GM19351 (cell line): ENCODE measurements around the gene TOMM20.
"Not testable (repeated sequence)": the region's sequence is repeated elsewhere in the genome, so short reads cannot be mapped to it uniquely, and the experiment has no call there.

ENCODE experiments used
- ATAC-seq: cut with Tn5 transposase; IDR thresholded peaks from one replicate; pipeline ENCODE4 v1.9.1; 2021; ENCODE audit warnings: mild to moderate bottlenecking, moderate library complexity; ENCODE audit not compliant: unreplicated experiment

The TOMM20 gene

DNA sequence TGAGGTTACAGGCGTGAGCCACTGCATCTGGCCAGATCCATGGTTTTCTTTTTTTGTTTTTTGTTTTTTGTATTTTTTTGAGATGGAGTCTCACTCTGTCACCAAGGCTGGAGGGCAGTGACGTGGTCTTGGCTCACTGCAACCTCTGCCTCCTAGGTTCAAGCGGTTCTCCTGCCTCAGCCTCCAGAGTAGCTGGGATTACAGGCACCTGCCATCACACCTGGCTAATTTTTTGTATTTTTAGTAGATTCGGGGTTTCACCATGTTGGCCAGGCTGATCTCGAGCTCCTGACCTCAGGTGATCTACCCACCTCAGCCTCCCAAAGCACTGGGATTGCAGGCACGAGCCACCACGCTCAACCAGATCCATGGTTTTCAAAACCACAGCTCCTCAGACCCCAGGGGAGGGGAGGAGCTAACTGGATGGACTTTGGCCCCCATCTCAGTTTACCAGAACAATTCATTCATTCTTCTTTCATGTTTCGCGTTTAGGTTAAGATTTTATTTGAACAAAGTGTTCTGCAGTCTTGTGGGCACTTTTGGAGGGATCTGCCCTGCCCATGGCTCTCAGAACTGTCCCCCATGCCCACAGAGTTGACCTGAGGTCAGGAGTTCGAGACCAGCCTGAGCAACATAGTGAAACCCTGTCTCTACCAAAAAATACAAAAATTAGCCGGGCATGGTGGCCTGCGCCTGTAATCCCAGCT, 43.1 kb downstream of the TOMM20 start:
- not testable (repeated sequence) for ATAC-seq

- ATAC-seq: not testable (repeated sequence)
Measured at GRCh38 chr1:235080788-235081187, 47.8 kb downstream of the TOMM20 start.

- ATAC-seq: not testable (repeated sequence)
Measured at GRCh38 chr1:235080297-235080657, 48.4 kb downstream of the TOMM20 start.

DNA sequence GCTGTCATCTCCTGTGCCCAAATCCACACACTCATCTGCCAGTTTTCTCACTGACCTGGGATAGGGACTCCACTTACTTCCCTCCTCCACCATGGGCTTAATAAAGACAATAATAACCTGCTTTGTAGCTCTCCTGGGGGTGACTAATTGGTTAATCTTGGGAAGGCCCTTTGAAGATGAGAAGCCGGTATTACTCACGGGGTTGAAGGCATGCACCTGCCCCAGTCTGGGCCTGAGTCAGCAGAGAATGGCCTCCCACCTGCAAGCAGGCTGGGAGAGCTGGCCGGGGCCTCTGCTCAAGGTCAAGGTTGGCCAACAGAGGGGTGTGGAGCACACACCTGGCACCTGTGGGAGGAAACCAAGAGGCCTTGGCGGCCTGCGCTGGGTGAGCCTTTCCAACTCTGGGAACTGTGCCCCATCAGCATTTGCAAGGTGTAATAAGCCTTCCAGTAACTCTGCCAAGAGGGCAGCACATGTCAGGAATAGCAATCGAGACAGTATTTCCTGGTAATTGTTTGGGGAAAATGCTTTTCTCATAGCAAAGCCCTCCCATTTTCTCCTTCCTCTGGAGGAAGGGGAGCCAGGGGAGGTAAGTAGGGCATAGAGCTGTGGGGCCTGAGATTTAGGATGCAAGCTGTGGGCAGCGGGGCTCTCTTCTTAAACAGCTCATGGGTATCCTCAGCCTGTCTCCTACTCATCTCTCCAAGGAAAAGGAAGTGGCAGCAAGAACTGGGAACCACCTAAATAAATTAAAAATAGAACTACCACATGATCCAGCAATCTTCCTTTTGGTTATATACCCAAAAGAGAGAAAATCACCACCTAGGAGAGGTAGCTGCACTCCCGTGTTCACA, 49.0 kb downstream of the TOMM20 start:
- ATAC-seq: no peak

DNA sequence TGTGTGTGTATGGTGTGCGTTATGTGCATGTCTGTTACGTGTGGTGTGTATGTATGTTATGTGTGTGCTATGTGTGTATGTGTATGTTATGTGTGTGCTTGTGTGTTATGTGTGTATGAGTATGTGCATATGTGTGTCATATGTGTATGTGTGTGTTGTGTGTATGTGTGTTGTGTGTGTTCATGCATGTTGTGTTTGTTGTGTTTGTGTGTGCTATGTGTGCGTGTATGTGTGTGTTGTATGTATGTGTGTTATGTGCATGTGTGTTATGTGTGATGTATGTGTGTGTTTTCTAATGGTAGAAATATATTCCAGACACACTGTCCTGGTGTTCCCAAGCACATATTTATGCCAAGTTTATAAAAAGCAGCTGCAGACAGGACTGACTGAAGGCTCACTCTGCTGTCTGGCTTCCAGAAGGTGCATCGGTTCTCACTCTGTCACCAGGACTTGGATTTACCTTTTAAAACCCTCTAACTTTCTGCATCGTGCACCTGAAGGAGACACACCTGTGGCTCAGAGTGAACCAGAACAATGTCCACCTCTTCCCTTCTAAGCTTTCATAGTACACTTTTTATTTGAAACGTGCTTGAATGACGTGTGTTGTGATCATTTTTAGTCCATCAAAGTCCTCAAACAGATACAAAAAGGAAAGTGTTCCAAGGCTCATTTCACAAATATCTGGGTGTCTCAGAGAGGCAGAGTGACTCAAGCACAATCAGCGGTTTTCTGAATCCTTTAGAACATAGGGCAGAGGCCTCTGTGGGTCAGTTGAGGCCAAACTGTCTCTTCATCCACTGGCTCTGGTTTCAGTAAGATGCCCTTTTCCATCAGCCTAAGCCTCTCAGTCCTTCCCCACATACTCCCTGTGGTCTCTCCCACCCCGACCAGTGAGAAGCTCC, 49.9 kb downstream of the TOMM20 start:
- ATAC-seq: no peak

- peak; percentile 34 for ATAC-seq
Measured at GRCh38 chr1:235077571-235078479, 50.8 kb downstream of the TOMM20 start.

DNA sequence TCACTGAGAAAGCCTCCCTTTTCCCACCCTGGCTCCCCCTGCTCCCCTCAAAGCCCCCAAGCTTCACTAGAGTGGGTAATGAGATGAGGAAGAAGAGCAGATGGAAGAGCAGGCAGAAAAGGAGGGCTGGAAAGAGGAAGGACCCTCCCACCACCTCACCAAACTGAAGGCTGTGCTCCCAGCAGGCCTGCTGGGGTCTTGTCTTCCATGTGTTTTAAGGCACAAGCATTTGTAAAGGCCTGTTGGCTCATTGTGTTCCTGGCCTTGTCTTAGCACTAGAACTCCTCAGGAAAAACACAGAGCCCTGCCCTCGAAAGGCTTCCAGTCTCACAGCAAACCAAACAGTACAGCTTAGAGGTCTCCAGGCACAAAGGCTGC, 51.5 kb downstream of the TOMM20 start:
- ATAC-seq: no peak

GRCh38 chr1:235076504-235077162, 52.0 kb downstream of the TOMM20 start:
- no peak for ATAC-seq

DNA sequence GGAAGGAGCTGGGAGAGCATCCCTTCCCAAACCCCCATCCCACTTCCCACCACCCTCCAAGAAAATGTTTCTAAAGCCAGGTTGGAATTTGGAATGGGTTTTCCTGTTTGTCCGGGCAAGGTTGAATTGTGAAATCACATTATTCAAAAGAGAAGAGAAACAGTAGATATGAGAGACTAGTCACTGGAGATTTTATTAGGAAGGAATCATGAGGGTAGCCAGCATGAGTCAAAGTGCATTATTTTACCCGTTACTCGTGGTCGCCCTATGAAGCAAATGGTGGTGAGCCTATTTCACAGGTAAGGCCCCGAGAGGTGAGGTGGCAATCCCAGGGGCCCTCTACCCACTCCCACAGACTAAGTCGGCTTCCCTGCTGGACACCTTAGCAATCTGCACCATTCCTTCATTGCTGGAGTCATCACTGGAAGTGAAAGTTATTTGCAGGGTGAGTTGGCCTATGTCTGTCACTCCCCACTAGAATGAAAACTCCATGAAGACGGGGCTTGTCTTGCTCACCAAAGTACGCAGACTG, 52.8 kb downstream of the TOMM20 start:
- ATAC-seq: no peak

DNA sequence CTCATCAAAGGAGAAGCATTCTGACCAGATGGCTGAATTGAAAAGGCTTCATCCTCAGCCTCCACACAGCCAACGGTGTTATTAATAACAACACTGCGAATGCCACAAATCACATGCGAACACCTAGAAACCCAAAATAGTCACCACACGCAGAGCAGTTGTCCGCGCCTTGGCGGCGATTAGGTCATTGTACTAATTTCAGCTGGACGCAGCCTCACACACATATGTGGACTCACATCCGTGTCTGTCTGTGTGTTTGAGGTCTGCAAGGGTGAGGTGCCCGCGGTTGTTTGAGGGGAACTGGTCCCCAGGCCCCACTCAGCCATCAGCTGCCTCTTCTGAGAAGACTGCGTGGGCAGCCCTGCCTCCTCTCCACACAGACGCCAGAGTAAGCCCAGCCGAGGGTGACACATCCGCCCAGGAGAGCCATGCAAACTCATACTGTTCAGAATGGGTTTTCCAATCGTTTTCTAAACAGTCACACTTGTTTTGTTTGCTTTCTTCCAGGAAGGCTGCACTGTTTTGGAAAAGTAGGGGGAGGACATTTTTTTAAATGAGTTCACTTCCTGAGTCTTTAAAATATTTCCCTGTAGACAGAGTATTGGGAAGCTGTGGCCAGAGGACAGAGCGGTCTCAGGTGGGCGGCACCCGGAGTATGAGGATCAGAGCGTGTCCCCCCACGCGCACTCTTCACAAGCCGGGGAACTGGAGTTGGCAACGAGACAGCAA, 53.4 kb downstream of the TOMM20 start:
- peak; percentile 60 for ATAC-seq

GRCh38 chr1:235074523-235075047, 54.1 kb downstream of the TOMM20 start:
- ATAC-seq: peak; percentile 36

DNA sequence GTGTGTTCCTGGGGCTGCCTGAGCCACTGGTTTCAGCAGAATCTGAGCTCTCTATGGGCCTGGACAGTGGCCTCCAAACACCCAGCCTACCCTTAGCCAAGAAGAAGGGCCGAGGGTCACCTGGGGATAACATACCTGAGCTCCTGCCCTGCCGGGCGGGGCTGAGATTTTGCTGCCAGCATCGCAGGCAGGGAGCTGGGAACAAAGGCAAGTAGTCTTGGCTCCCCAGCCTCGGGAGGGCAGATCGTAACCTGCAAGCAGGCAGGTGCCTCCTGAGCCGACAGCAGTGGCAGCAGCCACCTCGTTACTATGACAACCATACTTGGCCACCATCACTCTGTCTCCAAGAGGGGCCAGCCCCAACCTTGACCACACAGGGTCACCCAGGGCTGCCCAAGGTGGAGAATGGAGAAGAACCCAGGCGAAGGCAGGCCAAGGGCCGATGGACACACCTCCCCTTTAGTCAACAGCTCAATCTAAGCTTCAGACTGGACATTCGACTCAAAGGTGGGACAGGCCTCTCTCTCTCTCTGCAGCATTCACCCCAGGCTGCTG, 54.6 kb downstream of the TOMM20 start:
- ATAC-seq: no peak

DNA sequence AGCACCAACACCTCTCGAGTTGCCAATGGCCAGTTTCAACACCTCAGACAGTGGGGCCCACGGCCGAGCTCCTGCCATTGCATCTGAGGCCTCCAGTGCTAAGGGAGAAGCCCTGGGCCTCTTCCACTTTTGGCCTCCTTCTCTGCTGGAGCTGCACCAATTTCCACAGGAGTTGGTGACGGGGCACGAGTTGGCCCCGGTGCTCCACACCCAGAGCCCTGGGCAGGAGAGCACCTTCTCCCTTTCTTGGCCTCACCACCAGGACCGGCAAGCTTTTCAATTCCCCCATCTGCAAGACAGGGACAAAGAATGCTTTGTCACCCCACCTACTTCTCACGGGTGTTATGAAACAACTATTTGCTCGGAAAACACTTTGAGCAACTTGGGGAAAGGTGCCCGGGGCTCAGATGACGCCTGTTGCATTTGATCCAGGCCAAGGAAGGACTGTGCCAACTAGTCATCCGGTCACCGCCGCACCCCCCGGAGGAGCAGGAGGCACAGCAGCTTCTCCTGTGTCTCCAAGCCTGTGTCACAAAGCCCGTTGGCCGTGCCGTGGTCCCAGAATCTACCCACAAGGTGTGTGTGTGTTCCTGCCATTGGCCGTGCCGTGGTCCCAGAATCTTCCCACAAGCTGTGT, 55.2 kb downstream of the TOMM20 start:
- no peak for ATAC-seq

DNA sequence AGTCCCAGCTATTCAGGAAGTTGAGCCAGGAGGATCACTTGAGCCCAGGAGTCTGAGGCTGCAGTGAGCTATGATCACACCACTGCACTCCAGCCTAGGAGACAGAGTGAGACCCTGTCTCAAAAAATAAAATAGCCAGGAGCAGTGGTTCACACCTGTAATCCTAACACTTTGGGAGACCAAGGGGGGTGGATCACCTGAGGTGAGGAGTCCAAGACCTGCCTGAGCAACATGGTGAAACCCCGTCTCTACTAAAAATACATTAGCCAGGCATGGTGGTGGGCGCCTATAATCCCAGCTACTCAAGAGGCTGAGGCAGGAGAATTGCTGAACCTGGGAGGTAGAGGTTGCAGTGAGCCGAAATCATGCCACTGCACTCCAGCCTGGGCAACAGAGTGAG, 56.1 kb downstream of the TOMM20 start:
- ATAC-seq: not testable (repeated sequence)

- no peak for ATAC-seq
Measured at GRCh38 chr1:235072096-235072495, 56.5 kb downstream of the TOMM20 start.

GRCh38 chr1:235070819-235071218, 57.8 kb downstream of the TOMM20 start:
- no peak for ATAC-seq
